D721Med (cell line): ENCODE results near the gene VPS52.
"Not testable (repeated sequence)": the region's sequence is repeated elsewhere in the genome, so short reads cannot be mapped to it uniquely, and the experiment has no call there.

Experiments used
- DNase-seq: peaks from one replicate; pipeline ENCODE4 v3.0.0; 2011; ENCODE audit warnings: low spot score; ENCODE audit not compliant: insufficient read length
- FAIRE-seq: peaks from 2 replicates; lab custom pipeline; 2011; peaks lifted over from hg19 to GRCh38; lab: Jason Lieb, UNC
- TF ChIP-seq, protein P1 (sequence below): IDR thresholded peaks from 2 replicates; pipeline ENCODE4 v1.5.1; 2012; ENCODE audit warnings: mild to moderate bottlenecking, control low read depth; ENCODE audit not compliant: insufficient read depth; ENCODE audit errors: missing control alignments

The VPS52 gene

DNA sequence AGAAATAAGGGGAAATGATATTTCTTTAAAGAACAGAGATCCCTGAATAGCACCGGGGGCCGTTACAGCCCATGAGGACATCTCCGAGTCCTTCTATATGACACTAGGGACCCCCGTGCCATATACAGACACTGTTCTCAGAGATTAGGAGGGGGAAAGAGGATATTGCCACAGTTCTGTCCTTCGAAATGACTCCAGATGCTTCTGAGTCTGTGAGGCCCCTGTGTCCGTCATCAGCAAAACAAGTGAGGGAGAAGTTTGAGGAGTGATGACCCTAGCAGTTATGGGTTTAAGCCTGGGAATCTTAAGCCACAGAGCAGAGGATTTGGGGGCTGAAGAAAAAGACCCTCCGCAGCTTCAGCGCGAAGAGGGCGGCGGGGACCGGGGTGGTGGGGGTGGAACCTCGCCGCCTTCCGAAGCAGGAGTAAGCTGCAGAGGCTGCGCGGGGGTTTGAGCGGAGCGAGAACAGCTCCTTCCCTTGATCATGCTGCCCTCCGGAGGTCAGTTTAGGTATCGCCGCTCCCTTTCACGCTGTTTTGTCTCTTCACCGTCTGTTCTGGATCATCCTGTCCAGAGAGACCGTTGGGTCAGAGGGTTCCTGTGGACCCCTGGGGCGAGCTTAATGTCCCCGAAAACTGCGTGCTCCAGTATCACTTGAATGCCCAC, 23.6 kb downstream of the VPS52 start:
- FAIRE-seq (no peak), DNase-seq (peak; percentile 31)
- TF ChIP-seq, protein P1, sequence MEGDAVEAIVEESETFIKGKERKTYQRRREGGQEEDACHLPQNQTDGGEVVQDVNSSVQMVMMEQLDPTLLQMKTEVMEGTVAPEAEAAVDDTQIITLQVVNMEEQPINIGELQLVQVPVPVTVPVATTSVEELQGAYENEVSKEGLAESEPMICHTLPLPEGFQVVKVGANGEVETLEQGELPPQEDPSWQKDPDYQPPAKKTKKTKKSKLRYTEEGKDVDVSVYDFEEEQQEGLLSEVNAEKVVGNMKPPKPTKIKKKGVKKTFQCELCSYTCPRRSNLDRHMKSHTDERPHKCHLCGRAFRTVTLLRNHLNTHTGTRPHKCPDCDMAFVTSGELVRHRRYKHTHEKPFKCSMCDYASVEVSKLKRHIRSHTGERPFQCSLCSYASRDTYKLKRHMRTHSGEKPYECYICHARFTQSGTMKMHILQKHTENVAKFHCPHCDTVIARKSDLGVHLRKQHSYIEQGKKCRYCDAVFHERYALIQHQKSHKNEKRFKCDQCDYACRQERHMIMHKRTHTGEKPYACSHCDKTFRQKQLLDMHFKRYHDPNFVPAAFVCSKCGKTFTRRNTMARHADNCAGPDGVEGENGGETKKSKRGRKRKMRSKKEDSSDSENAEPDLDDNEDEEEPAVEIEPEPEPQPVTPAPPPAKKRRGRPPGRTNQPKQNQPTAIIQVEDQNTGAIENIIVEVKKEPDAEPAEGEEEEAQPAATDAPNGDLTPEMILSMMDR = peak; percentile 88

GRCh38 chr6:33243476-33243875, 28.2 kb downstream of the VPS52 start:
- FAIRE-seq (no peak), DNase-seq (no peak)
- TF ChIP-seq, protein P1 = no peak

- TF ChIP-seq, protein P1 = no peak
- FAIRE-seq (no peak), DNase-seq (no peak)
Observed at GRCh38 chr6:33241968-33242367, 29.7 kb downstream of the VPS52 start.

DNA sequence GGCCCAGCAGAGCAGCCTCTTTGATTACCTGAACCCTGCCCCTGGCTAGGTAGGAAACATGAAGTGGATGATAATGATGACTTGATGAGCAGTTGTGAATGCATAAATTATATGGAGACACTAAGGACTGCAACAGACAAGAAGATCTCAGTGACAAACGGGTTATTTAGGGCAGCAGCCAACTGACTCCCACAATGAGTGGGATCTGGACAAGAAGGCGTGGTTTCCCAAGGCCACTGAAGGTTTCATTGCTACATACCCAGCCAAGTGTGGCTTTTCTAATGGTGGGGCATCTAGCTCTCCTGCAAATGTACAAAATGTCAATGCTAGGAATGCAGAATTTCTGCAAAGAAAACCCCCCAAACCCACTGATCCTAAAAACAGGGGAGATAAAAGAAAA, 33.9 kb downstream of the VPS52 start:
- FAIRE-seq = no peak
- TF ChIP-seq, protein P1 = no peak
- DNase-seq = no peak

GRCh38 chr6:33236852-33237251, 34.8 kb downstream of the VPS52 start:
- TF ChIP-seq, protein P1 = no peak
- FAIRE-seq (no peak), DNase-seq (no peak)

DNA sequence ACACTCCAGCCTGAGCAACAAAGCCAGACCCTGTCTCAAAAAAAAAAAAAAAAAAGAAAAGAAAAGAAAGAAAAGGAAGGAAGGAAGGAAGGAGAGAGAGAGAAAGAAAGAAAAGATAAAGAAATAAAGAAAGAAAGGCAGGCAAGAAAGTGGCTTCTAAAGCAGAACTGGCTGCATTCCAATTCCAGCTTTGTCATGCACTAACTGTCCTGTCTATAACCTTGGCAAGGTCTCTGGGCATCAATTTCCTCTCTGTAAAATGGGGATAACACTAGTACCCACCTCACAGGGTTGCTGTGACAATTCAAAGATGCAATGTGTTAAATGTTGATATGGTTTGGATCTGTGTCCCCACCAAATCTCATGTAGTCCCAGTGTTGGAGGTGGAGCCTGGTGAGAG, 35.3 kb downstream of the VPS52 start:
- no peak for FAIRE-seq
- DNase-seq = no peak
- TF ChIP-seq, protein P1 = no peak

DNA sequence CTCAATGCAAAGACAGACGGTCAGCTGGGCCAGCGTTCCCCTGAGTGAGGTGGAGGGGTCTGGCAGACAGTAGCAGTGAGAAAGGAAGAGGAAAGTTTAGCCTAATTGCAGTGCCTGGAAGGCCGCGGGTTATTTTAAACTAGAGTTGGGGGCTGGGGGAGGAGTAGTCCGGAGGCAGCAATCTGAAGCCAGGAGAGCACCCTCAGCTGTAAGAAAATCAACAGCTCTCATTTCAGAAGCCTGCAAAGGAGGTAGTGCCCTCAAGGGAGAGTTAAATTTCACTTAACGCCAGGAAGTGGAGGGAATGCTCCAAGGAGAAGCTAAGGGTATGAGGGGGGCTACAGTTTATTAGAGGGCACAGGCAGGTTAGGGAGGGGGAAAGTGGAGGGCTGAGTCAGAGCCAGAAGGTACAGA, 36.4 kb downstream of the VPS52 start:
- TF ChIP-seq, protein P1 = no peak
- no peak for DNase-seq
- FAIRE-seq = no peak

DNA sequence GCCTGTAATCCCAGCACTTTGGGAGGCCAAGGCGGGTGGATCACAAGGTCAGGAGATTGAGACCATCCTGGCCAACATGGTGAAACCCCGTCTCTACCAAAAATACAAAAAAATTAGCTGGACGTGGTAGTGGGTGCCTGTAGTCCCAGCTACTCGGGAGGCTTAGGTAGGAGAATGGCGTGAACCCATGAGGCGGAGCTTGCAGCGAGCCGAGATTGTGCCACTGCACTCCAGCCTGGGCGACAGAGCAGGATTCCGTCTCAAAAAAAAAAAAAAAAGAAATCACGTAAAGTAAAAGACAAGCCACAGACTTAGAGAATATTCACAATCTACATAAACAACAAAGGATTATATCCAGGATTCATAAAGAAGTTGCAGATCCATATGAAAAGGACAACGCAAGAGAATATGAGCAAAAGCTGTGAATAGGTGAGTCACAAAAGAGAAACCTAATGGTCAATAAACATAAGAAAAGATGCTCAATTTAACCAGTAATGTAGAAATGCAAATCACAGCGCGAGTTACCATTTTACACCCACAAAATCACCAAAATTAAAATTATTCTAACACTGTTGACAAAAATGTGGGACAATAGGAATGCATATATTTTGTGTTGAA, 45.1 kb downstream of the VPS52 start:
- not testable (repeated sequence) for FAIRE-seq, DNase-seq
